HT-29 (cell line): ENCODE data around the gene ZNF19. TPM values are rescaled to one million over a fixed set of nuclear protein-coding genes. Genes with fewer than 3 reads are reported as not detected.
A peak's percentile ranks its signal among the peaks of the same experiment; 100 is the strongest.

Experiments used
- DNase-seq: peaks from one replicate; pipeline ENCODE4 v3.0.0-alpha.2; 2015; ENCODE audit warnings: low spot score
- total RNA-seq: library from RNA; depleted of rRNA; stranded (reverse); fragments of >200 nt; shearing (Covaris generic); gene quantifications from 2 replicates; pipeline ENCODE4 v1.2.3, GENCODE V29; 2014; rRNA removed

ZNF19 gene
- total RNA-seq, 1 experiment from 2014 or later: 3.5 TPM

DNA sequence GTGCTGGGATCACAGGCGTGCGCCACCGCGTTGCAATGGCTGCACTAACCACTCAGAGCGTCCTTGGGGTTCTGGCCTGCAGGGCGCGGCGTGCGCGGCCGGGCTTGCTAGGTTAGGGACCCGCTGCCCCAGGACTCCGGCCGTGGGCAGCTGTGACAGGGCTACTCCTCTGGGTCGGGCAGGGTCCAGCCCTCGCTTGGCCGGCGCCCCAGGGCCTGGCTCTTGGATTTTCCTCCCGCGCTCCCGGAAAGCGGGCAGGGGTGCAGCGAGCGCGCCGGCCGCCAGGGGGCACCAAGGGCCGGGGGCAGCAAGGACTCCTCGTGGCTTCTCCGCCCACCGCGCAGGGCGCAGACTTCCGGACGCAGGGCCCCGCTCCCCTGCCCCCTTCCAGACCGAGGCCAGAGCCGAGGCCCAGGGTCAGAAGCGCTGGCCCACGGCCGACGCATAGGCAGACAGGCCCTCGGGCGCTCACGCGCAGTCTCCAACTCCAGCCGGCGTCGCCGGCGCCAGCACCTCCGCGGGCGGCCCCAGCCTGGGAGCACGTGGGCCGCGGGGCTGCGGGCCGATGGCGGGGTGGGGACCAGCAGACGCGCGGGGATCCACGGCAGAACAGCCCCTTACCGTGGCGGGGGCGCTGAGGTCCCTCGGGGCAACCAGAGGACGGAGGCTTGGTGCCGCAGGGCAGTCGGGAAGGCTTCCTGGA, 47.6 kb downstream of the ZNF19 start:
- no peak for DNase-seq

DNA sequence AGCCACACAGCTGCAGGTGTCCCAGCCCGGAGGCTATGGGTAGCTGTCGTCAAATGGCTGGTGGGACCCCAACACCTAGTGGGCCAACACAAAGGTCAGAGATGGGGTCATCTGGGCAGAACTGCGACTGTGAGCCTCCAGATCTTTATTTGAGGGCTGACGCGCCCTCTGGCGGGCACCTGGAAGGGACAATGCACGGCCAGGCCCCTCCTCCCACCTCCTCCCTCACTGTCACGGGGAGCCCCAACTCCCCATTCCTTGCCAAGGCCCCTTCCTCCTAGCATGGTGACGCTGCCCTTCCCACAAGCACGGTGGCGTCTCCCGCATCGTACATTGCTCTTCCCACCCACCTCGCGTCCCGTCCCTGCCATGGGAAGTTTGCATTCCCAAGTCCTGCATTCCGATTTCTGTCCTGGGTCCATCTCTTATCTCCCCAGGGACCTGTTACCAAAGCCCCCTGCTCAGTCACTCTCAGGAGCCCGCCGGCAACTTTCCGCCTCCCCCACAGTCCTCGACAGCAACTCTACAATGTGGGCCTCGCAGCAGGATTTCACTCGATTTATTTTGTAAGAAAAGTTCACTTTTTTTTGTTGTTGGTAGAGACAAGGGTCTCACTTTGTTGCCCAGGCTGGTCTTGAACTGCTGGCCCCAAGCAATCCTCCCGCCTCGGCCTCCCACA, 48.3 kb downstream of the ZNF19 start:
- DNase-seq: peak; percentile 36

- no peak for DNase-seq
Measured at GRCh38 chr16:71439523-71439922, 49.6 kb downstream of the ZNF19 start.

DNA sequence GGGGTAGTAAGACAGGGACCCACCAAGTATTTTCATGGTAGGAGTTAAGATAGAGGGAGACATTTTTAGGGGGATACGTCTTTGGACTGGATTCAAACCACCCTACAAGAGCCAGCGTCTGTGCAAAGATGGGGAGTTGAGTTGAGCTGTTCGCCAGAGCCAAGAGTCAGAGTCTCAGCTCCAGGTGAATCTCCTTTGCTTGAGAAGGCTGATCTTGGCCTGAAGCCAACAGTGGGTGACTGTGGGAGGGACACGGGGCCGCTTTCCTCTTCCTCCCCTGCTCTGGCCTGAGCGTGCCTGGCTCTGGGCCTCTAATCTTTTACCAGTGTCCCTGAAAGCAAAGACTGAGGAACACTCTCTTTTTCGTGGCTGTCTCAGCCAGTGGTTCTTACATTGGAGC, 52.7 kb downstream of the ZNF19 start:
- no peak for DNase-seq

GRCh38 chr16:71432906-71433305, 56.2 kb downstream of the ZNF19 start:
- no peak for DNase-seq

DNA sequence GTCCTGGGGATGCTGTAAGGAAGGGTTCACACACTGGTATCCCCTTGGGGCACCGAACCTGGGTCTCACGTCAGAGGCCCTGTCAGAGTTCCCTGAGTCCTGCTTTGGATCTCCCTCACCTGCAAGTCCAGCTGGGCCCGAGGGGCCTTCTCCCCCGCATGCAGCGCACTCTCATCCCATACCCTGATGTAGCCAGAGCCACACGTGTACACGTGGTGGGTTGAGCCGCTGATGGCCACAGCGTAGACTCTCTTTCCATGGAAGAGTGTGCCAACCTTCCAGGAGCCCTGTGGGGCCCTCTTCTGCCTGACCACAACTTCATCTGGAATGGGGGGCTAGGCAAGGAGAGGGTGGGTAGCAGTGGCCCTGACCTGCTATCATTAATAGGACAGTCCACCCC, 57.1 kb downstream of the ZNF19 start:
- DNase-seq: no peak

GRCh38 chr16:71431176-71431575, 57.9 kb downstream of the ZNF19 start:
- no peak for DNase-seq

DNA sequence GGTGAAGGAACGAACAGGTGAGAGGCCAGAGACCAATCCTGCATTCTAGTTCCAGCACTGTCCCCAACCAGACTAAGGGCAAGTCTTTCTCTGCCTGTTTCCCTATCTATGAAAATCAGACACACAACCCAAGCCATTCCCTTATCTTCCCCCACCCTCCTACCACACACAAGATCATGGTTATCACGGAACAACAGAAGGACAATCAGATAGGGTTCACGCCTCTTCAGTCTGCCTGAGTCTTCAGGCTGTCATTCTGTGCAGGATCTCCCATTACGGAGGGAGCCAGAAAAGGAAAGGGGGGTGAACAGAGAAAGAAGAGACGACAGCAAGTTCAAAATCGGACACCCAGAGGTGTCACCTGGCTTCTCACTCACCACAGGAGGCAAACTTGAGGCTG, 58.4 kb downstream of the ZNF19 start:
- DNase-seq: no peak

DNA sequence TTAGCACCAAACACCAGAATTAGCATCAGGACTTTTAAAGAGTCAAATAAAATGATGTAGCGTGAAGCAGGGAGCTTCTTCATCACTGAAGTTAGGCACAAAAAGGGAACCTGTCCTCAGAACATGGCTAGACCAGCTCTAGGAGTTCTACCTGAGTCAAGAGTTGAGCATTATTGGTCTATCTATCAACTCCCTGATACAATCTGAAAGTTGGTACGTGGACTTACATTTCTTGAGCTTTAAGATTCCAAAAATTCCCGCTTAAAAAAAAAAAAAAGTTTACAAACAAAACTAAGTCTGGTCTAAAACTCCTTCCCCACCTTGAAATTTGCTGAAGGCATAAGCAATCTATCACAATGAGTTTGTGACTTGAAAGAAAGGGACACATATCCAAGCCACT, 59.5 kb downstream of the ZNF19 start:
- DNase-seq: no peak

GRCh38 chr16:71428883-71429282, 60.2 kb downstream of the ZNF19 start:
- no peak for DNase-seq

DNA sequence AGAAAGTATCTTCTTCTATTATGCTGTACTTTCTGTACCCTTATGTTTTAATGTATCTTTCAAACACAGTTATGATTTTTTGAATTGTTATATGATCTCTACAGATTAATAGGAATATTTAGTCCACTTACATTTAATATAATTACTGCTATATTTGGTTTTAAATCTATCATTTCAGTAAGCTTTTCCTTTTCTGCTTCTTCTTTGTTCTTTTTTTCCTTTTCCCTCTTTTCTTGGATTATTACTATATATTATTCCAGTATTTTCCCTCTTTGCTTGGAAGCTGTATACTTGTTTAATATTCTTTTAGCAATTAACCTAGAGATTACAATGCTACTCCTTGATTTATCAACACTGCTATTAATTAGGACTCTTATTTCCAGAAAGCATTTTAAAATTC, 60.7 kb downstream of the ZNF19 start:
- no peak for DNase-seq

DNA sequence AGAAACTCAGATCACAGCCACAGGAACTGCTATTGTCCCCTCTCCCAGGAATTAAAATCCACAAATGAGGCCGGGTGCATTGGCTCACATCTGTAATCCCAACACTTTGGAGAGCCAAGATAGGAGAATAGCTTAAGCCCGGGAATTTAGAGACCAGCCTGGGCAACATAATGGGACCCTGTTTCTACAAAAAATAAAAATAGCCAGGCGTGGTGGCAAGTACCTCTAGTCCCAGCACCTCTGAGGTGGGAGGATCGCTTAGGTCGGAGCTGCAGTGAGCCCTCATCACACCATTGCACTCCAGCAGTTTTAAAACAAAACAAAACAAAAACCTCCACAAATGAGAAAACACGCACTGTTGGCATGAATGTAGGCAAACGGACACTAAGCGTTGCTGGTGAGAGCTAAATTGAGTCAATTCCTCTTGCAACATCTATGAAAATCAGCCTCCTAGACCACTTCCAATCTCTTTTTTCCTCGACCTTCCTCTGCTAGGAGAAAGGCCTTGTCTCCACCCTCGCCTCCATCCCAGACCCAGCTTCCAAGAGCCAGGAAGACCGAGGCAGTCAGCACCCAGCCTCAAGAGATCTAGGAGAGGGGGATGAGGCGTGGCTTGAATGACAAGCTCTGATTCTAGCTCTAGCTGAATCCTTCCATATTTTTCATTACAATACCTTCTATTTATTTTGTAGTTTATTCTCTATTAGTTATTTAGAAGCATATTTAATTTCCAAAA, 62.1 kb downstream of the ZNF19 start:
- DNase-seq: no peak

- no peak for DNase-seq
Measured at GRCh38 chr16:71426069-71426879, 62.9 kb downstream of the ZNF19 start.

DNA sequence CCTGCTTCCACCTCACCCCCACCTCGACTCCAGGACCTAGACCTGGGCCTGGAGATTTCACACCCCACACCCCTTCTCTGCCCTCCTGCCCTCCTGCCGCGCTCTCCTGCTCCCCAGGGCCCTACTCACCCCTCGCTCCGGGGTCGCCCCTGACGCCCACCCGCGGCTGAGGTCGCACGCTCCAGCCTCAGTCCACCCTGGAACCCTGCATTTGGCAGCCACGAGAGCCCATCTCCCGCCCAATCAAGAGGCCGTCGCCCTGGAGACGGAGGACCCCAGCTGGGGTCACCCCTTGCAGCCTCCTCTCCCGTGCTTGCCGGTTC, 63.4 kb downstream of the ZNF19 start:
- DNase-seq: no peak

GRCh38 chr16:71424626-71425025, 64.5 kb downstream of the ZNF19 start:
- no peak for DNase-seq

- DNase-seq: no peak
Measured at GRCh38 chr16:71423865-71424264, 65.3 kb downstream of the ZNF19 start.

Other genes starting within 250 kb of the ZNF19 start
- gene CMTR2, start 199.9 kb downstream of the ZNF19 start, total RNA-seq: 40.8 and 41.6 TPM in 2 replicates
- 62.7 and 68.8 TPM in 2 replicates for gene CALB2, start 130.6 kb downstream of the ZNF19 start, total RNA-seq
- not detected in 2 replicates for gene TLE7, start 47.3 kb downstream of the ZNF19 start, total RNA-seq
- gene ZNF23, start 27.1 kb downstream of the ZNF19 start, total RNA-seq: 2.9 and 6.5 TPM in 2 replicates
- 6.0 and 6.6 TPM in 2 replicates for gene CHST4, start 37.1 kb upstream of the ZNF19 start, total RNA-seq
- gene TAT, start 87.8 kb upstream of the ZNF19 start, total RNA-seq: 0.03 TPM in 1 of 2 replicates, not detected in the other
- 45.7 and 50.8 TPM in 2 replicates for gene MARVELD3, start 136.9 kb upstream of the ZNF19 start, total RNA-seq
- gene PHLPP2, start 235.4 kb upstream of the ZNF19 start, total RNA-seq: 8.6 and 10.9 TPM in 2 replicates